A673 (cell line): ENCODE measurements around the gene OR2AG2.

Experiments used
- CTCF ChIP-seq: fragments of 300-800, 200-600 bp; sonication (generic); conservative IDR thresholded peaks from 2 replicates; pipeline ENCODE4 v1.5.1; 2017; ENCODE audit warnings: low read depth, mild to moderate bottlenecking, antibody characterized with exemption, low read length, moderate library complexity, mixed read lengths
- EZH2 ChIP-seq: fragments of 200-600 bp; sonication (generic); IDR thresholded peaks from 2 replicates; pipeline ENCODE4 v1.6.1; 2017; ENCODE audit warnings: borderline replicate concordance, low read depth, mild to moderate bottlenecking, mixed read lengths, antibody characterized with exemption, low read length; ENCODE audit not compliant: poor library complexity, severe bottlenecking

- no peak for TF ChIP-seq EZH2
- TF ChIP-seq CTCF: no peak
Measured at GRCh38 chr11:6747097-6747668, 24.6 kb downstream of the OR2AG2 start.
